Activated CD8-positive, alpha-beta memory T cell treated with anti-CD3 and anti-CD28 coated beads for 1 hour (primary cell): ENCODE results near the gene HSD3B2.
"Not testable (repeated sequence)": the region's sequence is repeated elsewhere in the genome, so short reads cannot be mapped to it uniquely, and the experiment has no call there.

ENCODE experiments used
- DNase-seq, 2 donors: peaks; one replicate each; pipeline ENCODE4 v3.0.0-alpha.2; 2020; ENCODE audit warnings: low read depth in 1 of 2; ENCODE audit errors: extremely low read depth in 1 of 2

The HSD3B2 gene

DNA sequence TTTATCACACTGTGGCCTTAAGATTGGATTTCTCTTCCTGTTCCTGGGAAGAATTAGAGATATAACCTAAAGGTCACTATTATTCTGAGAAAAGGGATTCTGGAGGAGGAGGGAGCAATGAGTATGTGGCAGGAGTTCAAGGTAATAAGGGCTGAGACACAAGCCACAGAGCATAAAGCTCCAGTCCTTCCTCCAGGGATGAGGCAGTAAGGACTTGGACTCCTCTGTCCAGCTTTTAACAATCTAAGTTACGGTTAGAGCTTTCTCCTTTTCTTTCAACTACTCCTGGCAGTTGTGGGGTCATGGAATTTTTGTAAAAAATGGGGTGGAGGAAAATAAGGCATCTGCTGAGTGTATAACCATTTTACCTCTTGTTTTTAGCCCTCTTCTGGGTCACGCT is at the start of gene HSD3B2:
HSD3B2 (plus strand) TSS at position 201 of the 400 bp plus-strand sequence. CDS start 270 bp downstream, outside the sequence.
- DNase-seq, result no peak

DNA sequence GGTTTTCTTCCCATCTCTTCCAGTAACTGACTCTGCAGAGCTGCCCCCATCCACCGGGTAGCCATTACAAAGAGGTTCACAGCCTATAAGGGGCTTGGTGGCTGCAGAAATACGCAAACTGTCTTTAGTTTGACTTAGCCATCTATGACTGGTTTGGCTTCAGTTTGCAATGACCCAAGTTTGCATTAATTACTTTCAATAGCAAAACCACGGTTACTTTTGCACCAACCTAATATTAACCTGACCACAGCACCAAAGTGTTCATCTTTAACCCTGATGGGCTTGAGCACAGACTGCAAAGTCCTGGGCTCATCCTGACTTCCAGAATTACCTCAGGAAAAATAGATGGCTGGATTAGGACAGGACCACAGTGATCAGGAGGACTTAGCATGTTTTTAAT is 48.5 kb upstream of the HSD3B2 start:
- DNase-seq, result no peak

DNA sequence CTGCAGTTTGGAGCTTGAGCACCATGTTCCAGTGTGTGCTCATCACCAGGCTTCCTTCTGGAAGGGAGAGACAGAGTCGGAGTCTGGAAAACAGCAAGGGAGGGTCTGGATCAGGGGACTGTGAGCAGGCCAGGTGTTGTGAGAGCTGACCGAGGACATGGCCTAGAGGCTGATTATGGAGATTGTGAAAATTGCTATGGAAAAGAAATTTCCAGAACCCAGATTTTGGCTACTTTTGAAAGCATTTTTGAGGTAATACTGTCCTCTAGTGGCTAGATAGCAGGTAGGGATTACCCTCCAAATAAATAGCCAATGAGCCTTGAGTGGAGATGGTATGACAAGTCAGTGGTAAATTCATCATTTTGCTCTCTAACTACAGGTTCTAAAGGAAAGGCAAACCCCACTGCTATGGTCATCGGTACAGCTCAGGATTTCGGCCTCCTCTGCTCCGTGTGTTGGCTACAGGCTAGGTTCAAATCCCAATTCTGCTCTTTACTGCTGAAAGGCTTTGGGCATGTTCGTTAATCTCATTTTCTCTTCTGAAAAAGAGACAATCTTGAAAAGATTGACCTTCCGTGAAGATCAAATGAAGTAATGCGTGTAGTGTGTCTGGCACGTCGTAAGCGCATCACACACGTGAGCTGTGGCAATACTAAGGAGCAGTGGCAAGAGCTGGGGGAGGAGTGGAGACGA is 47.4 kb upstream of the HSD3B2 start:
- no peak for DNase-seq

DNA sequence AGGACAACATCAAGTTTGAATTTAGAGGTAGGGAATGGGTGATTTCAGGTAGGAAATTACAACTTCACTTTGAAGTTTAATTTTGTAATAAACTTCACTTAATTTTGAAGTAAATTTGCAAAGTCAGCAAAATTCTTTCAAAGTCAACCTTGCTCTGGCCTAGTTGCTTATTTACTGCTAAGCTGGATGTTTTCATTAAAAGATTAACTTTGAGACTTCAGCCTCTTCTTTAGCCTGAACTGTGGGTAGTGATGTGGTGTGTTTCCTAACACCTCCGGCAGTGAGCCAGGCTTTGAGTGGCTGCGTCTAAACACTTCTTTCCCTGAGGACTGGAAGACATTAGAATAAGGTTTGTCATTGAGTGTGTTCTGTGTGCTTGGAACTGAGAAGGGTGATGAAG is 46.4 kb upstream of the HSD3B2 start, which contains the start of gene HAO2:
HAO2 (plus strand) TSS at position 232 of the 400 bp plus-strand sequence. CDS start 12,301 bp downstream, outside the sequence.
- no peak for DNase-seq

DNA sequence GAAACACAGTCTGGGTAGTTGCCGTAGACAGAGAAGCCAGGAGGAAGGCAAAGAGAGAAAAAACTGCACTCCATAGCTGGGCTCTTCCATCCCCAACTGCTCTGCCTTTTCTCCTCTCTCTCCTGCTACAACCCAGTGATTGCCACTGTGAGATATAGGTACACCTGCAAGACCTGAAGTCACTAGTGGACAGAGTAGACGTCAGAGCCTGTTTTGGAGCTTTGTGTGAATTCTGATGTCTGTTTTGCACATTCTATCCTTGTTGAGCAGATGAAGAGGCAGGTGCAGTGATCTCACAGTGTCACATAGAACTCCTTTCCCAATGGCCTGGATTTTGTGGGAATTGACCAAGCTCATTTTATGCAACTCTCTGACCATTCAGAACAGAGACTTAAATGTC is 44.2 kb upstream of the HSD3B2 start:
- DNase-seq, result no peak

DNA sequence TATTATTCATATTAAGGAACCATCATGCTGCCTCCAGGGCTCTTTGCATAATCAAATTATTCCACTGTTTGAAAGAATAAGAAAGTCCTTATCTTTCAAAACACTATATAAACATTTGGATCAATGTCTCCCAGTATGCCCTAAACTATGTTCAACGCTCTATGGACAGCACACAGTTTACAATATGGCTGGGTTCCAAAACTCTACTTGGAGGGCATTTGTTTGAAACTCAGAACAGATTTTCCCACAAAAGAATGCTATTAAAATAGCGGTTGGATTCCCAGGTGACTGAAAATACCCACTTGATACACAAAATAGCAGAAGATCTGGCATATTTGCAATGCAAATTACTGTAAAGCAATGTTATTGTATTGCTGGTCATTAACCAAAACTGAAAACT is 43.1 kb upstream of the HSD3B2 start:
- no peak for DNase-seq

DNA sequence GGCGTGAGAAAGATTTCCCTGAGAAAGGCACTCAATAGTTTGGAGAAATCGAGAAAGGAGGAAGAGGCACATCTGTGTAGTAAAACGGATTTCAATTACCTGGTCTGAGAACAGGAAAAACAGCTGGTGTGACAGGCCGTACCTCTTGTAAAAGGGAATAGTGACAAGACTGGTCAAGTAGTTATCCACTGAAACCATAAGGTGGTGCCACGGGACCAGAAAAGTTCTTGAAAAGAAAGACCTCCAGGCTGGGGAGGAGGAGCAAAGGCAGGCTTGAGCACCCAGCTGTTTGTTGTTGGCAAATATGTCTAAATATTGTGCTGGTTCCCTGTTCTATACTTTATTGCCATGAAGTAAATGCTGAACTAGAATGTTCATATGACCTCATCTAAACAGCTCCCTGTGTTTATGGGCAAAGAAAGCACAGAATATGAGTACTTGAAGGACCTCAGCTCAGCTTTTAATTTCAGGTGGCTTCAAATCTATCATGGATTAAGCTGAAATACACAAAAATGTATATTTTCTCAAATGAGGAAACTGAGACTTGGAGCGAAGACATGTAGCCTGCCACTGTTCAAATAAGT is 42.4 kb upstream of the HSD3B2 start:
- DNase-seq, result no peak

DNA sequence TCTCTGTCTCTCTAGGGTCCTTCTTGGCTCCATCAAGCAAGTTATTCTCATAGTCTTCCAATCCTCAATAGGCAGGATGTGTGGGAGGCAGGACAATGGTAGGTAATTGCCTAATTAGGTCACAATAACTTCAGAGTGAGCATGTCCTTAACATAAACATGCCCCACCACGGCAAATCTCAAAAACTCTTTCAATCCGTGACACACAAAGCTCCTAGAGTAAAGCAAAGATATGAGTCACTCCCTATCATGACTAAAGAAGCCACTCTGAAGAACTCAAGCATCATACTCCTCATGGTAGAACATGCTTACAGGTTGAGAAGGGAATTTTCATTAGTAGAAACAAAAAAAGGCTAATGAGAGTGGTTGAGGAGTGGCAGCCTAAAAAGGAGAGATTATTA is 41.5 kb upstream of the HSD3B2 start:
- DNase-seq, result no peak

DNA sequence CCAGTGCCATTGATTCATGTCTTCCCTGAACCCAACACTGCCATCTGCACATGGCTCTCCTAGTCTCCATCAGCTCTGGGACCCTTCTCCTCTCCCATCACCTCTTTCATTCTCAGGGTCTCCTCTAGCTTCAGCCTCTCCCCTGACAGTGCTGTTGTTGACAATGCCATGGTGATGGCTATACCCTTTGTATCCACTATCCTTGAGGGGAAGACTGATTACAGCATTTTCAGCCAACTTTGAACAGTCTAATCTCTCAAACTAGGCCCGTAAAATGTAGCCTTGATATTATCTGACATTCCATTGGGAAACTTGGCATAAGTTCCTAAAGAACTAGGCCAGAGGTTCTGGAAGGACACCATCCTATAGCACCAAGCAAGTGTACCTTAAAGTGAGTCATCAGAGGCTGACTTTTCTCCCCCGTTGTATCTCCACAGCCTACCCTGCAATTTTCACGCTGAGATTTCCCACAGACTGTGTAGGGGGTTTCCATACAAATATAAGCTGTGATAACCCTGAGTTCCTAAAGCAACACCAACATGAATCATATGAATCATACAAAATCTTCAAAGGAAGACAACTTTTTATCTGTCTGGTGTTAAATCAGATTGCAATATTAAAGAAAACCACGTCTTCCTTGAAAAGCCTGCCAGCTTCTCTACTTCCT is 40.6 kb upstream of the HSD3B2 start:
- DNase-seq, result no peak

DNA sequence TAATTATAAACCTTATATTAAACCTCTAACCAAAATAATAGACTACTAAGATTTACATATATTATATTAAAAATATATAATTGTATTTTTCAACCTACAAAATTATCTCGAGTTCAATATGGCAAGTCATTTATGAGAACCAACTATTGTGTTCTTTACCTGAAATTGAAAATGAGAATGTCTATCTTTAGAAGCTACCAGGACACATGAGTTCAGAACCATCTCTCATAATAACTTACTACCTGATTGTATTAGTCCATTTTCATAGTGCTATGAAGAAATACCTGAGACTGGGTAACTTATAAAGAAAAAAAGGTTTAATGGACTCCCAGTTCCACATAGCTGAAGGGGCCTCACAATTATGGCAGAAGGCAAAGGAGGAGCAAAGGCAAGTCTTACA is 39.6 kb upstream of the HSD3B2 start:
- no peak for DNase-seq

DNA sequence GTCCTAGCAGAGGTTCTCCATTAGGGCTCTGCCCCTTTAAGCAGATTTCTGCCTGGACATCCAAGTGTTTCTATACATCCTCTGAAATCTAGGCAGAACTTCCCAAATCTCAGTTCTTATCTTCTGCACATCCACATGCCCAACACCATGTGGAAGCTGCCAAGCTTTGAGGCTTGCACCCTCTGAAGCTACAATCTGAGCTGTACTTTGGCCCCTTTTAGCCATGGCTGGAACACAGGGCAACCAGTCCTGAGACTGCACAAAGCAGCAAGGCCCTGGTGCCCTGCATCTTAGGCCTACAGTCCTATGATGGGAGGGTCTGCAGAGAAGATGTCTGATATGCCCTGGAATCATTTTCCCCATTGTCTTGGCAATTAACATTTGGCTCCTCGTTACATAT is 38.4 kb upstream of the HSD3B2 start:
- DNase-seq, result no peak

DNA sequence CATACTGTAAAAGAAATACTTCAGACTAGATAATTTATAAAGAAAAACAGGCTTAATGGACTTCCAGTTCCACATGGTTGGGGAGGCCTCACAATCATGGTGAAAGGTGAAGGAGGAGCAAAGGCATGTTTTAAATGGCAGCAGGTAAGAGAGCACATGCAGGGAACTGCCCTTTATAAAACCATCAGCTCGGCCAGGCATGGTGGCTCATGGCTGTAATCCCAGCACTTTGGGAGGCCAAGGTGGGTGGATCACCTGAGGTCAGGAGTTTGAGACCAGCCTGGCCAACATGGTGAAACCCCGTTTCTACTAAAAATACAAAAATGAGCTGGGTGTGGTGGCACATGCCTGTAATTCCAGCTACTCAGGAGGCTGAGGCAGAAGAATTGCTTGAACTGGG is 37.4 kb upstream of the HSD3B2 start:
- not testable (repeated sequence) for DNase-seq

DNA sequence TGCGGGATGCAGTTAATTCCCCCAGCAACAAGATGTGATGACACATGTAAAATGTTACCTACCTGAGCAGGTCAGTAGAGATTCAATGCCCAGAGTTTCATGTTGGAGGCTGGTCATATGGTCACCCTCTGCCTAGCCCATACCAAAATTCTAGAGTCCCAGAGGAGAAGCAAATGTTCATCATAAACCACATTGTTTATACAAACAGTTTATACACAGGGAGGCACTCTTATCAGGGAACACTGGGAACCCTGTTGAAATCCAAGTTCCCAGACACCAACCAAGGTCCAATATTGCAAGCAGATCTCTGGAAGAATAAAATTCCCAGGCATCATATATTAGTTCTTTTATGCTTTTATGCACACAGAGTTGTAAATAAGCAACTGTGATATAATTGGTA is 35.8 kb upstream of the HSD3B2 start:
- no peak for DNase-seq

DNA sequence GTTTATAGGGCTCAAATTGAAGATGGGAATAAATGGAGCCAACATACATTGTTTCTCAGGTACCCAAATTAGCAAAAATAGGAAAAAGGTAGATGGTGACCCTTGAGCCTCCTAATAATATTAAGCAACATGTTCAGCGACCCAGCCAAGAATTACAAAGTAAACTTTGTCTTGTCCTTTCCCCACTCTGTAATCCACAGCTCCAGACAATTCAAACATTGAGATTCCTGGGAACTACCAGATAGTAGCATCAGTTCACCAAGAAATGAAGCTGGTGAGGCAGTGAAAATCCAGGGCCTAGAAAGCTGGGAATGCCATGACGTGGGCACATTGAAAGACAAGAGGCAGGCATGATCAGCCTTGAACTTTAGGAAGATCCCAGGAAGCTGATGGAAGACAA is 34.6 kb upstream of the HSD3B2 start:
- DNase-seq, result no peak

DNA sequence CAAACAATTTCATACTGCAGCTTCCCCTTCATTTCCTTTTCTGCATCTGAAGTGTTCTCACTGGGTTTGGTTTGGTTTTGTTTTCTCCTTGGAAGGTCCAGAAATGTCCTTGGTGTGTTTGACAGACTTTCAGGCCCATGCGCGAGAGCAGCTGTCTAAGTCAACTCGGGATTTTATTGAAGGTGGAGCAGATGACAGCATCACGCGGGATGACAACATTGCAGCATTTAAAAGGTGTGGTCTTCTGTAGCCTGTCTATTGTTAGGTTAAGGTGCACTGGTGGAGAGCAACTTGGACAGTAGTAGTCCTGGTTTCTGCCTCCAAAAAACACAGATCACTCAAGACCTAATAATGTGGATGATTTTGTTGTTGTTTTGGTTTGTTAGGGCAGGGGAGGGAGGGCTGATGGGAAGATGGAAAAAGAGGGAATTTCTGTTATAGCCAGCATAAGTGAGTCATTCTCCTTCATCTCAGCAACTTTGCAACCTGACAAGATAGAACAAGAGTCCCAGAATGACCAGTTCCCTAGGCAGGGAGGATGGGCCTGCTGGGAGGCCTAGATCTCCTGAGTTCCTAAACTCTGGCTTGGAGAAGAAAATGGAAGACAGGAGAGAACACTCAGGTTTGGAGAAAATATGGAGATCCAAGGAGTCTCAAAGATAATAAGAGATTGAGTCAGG is 33.8 kb upstream of the HSD3B2 start:
- DNase-seq, result no peak

DNA sequence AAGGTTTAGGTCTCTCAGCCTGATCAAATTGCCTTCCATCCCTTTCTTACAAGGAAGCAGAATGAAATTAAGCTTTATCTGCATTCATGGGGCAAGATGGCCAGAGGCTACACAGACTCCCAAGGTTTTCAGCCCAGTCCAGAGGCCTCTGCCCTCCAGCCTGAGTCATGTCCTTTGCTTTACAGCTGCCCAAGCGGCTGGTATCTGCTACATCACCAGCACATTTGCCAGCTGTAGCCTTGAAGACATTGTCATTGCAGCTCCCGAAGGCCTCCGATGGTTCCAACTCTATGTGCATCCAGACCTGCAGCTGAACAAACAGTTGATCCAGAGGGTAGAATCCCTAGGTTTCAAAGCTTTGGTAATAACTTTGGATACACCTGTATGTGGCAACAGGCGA is 30.4 kb upstream of the HSD3B2 start:
- DNase-seq, result no peak

DNA sequence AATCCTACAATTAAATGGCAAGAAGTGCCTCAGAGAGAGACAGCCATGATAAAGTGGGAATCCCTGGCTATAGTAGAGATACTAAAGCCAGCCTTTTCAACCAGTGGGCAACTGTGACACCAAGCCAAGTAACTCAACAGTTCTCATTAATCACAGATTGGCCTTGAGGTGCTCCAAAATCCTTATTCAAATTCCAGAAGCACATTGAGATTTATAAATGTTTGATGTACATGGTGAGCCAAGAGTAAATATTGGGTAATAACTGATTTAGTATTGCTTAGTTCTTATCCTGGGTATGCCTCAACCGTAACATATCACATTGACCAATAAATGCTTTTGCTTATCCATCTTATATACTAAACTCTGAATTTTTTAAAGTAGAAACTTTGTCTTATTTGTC is 29.3 kb upstream of the HSD3B2 start:
- DNase-seq, result no peak

DNA sequence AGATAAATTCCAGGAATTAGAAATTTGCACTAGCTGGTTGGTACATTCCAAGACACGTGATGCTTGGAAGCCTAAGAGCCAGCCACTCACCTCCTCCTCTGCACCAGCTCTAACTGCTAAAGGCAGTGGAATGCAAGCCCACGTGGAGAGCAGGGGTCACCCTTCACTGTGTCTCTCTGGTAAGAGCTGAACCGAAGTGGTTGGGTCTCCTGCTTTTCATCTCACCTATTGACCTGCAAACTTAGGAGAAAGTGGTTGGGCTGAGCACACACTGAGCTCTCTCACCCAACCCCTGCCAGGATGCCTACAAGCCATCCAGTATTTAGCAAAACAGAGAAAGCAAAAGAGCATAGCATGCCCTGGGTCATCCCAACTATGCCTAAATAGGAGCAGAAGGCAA is 27.1 kb upstream of the HSD3B2 start:
- DNase-seq, result no peak

DNA sequence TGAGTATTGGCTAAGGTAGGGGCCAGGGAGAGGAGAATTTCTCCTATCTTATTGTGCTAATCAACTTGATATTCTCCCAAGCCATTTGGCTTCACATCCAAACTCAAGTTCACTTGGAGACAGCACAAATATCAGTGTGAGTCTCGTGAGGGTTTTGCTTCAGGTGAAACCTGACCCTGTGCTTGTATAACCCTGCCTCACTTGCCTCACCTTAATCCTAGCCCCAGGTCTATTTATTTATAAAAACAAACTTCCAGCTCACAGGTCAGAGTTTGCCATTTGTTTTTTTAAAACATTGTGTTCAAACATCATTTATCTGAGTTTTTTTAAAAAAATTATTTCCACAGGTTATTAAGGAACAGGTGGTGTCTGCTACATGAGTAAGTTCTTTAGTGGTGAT is 26.5 kb upstream of the HSD3B2 start:
- DNase-seq, result no peak

DNA sequence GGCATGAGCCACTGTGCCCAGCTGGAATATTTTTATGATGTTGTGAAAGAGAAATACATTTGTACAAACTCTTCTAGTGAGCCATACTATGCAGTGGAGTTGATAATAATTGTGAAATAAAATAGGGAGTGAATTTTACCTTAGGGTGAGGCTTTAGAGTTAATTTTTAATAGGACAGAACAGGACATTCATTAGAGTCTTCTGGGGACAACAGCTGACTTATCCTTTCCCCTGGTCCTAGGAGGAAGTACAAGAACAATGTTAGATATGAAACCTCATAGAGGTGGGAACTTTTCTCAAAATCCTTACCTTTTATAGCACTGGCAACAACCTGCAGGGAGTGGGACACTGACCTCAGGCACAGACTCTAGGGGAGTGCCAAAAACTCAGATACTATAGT is 24.4 kb upstream of the HSD3B2 start:
- no peak for DNase-seq

DNA sequence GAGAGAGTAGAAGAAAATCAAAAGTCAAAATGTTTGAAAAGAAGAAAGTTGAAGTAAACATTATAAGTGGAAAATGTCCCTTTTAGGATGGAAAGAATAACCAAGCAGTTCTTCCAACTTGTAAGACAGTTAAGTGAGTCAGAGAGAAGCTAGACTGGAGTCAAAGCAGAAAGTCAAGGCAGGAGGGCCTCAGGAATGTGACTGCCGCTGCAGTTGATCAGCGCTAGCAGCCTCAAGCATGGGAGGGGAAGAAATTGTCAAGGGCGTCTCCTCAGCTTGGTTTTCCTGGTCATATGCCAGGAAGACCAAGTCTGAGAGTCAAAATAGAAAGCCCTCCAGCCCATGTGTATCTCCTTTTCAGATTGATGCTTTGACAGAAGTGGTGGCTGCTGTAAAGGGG is 23.2 kb upstream of the HSD3B2 start:
- DNase-seq, result no peak

DNA sequence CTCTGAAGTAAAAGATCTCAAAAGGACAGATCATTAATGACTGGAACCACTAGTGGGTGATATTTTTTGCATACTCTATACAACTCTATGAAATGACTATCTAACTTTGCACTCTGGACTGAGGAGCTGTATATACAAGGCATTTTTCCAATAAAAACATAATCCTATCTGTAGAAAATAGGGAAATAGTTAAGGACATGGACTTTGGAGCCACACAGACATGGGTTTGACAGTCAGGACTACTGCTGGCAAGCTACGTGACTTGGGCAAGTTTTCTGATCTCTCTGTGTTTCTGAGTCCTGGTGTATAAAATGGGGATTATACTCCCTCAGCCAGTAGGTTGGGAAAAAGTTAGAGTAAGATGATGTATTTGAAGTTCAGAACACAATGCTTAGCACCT is 20.9 kb upstream of the HSD3B2 start:
- DNase-seq, result no peak
